GM13976 (cell line): Measurements from ENCODE around the gene SWT1.

Experiments
- DNase-seq: peaks from one replicate; pipeline ENCODE4 v3.0.0; 2012; ENCODE audit warnings: low spot score
- CTCF ChIP-seq: IDR thresholded peaks from 2 replicates; pipeline ENCODE4 v1.5.1; 2012; ENCODE audit warnings: borderline replicate concordance, mild to moderate bottlenecking; ENCODE audit not compliant: insufficient read depth; ENCODE audit errors: extremely low read depth, missing control alignments, control extremely low read depth
- in situ Hi-C: fragments of 300-500 bp; cut with MboI; formaldehyde crosslinking; loops from one replicate; pipeline ENCODE4 v1.12.0; 2022; ENCODE audit warnings: low sequenced_read_pairs, mixed read lengths, inconsistent platforms; ENCODE audit not compliant: unreplicated experiment

SWT1 gene

GRCh38 chr1:185305419-185305818, 148.5 kb downstream of the SWT1 start:
- DNase-seq = no peak
- in situ Hi-C loops = no loop called here

GRCh38 chr1:185308126-185308525, 151.2 kb downstream of the SWT1 start:
- no peak for DNase-seq
- TF ChIP-seq CTCF = no peak

More at GRCh38 chr1:185305419-185305818, 148.5 kb downstream of the SWT1 start:
- TF ChIP-seq CTCF = no peak

DNA sequence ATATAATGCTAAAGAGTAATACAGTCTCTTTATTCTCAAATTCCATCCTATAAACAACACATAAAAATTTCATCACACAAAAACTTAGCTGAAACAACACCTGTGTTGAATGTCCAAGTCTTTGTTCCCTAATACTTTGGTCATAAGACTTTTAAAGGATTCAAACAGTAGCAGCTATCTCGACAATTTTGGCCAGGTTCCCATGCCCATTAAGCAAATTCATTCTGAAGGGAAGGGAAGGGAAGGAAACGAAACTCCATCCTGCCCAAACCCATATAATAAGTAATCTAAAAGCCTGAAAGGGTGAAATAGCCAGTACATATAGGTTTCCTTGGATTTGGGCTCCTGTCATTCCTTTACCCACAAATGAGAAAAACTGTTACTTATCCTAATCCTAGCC, 152.6 kb downstream of the SWT1 start:
- no peak for DNase-seq
- in situ Hi-C loops = no loop called here
- TF ChIP-seq CTCF = no peak

More at GRCh38 chr1:185308126-185308525, 151.2 kb downstream of the SWT1 start:
- in situ Hi-C loops = no loop called here

DNA sequence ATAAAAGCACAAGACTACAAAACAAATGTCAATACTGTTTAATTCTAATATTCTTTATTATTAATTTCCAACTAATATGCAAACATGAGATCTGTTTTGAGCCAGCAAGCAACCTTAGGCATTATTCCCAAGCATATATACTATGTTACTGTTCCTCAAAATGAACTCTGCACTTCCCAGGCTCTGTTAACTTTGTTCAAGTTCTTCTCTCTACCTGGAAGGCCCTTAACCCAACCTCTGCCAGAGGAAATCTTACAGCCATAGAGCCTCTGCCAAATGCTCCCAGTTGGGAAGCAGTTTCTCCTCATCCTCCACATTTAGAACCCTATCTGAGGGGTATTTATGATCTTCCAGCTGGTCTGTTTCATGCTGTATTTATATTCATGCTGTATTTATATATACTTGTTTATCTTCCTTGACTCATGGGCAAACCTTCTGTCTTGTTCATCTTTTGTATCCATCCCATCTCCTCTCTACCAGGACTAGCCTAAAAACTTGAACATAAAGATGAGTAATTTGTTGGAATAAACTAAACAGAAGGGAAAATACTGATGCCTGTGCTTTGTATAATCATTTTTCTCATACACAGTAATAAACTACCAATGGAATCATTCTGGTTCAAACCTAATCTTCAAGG, 154.7 kb downstream of the SWT1 start:
- TF ChIP-seq CTCF = no peak
- no peak for DNase-seq
- in situ Hi-C loops = loop anchor here (10.0 kb wide), 1 partner anchor 363 kb away; no protein-coding TSS in a partner anchor

DNA sequence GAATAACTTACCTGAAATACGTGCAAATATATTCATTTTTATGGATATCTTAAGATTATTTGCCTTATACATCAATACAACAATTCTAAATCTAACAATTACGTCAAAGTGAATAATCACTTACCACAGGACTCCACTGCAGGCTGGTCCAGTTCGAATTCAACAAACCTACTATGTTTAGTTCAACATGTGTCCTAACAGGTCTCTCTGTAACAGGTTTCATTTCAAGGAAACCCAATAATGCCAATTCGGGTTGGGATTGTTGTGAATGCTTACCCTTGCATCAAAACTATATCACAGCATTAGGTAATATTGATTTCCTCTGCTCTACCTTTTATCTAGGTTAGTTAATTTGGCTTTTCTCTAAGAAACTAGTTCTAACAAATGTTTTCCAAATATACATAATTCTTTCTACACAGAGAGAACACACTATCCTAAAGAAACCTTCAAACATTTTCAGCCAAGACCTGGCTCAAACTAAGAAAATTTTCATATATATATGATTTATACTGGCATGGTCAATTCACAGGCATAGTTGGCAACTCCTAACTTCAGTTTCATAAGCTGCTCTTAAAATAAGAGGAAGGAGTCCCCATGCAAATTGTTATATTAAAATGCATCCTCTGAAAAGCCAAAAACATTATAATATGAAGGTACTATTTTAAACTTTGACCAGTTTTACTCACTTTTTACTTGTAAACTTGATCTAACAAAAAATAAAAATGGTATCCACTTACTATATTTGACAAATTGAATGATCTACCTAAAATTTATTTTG, 155.6 kb downstream of the SWT1 start:
- in situ Hi-C loops = loop anchor here (10.0 kb wide), 1 partner anchor 362 kb away; no protein-coding TSS in a partner anchor
- DNase-seq = no peak
- no peak for TF ChIP-seq CTCF

- no peak for DNase-seq
- TF ChIP-seq CTCF = no peak
- in situ Hi-C loops = loop anchor here (10.0 kb wide), 1 partner anchor 360 kb away; no protein-coding TSS in a partner anchor
Observed at GRCh38 chr1:185314411-185314810, 157.4 kb downstream of the SWT1 start.
